NB4 (cell line): ENCODE measurements around the gene CELSR1.

Experiments
- MYC ChIP-seq: IDR thresholded peaks from 2 replicates; pipeline ENCODE4 v1.6.1; 2011; ENCODE audit warnings: low read depth, low read length
- POLR2A ChIP-seq: IDR thresholded peaks from 2 replicates; pipeline ENCODE4 v1.6.1; 2011; ENCODE audit warnings: mild to moderate bottlenecking; ENCODE audit not compliant: insufficient read length; ENCODE audit errors: extremely low read depth
- TF ChIP-seq, protein P1 (sequence below): IDR thresholded peaks from one replicate; pipeline ENCODE4 v1.5.1; 2012; ENCODE audit warnings: low read depth, low read length
- TF ChIP-seq, protein P2 (sequence below): IDR thresholded peaks from 2 replicates; pipeline ENCODE4 v1.6.1; 2011; ENCODE audit warnings: low read depth, low read length

DNA sequence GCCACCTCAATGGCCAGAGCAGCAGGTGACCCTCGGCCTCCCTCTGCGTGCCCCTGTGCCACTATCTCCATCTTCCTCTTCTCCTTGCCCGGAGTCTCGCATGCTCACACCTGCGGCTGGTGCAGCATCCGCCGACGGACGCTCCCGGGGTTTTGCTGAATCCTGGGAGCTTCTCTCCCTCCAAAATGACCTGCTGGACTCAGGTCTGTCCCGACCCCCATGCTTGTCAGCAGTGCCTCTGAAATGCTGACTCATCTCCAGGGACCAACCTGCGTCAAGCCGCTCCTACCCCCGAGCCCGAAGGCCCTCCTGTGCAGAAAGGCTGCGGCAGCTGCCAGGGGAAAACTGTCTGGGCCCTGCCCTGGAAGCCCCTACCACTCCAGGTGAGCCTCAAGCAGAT lies 58.4 kb downstream of the CELSR1 start:
- TF ChIP-seq POLR2A, result no peak
- TF ChIP-seq, protein P1, sequence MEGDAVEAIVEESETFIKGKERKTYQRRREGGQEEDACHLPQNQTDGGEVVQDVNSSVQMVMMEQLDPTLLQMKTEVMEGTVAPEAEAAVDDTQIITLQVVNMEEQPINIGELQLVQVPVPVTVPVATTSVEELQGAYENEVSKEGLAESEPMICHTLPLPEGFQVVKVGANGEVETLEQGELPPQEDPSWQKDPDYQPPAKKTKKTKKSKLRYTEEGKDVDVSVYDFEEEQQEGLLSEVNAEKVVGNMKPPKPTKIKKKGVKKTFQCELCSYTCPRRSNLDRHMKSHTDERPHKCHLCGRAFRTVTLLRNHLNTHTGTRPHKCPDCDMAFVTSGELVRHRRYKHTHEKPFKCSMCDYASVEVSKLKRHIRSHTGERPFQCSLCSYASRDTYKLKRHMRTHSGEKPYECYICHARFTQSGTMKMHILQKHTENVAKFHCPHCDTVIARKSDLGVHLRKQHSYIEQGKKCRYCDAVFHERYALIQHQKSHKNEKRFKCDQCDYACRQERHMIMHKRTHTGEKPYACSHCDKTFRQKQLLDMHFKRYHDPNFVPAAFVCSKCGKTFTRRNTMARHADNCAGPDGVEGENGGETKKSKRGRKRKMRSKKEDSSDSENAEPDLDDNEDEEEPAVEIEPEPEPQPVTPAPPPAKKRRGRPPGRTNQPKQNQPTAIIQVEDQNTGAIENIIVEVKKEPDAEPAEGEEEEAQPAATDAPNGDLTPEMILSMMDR, result no peak
- no peak for TF ChIP-seq MYC
- TF ChIP-seq, protein P2, sequence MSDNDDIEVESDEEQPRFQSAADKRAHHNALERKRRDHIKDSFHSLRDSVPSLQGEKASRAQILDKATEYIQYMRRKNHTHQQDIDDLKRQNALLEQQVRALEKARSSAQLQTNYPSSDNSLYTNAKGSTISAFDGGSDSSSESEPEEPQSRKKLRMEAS, result no peak
